Frontal cortex (tissue), 4 donors: Measurements from ENCODE around the gene KHDC1. TPM values are rescaled to one million over a fixed set of nuclear protein-coding genes. Genes with fewer than 3 reads are reported as not detected.
"Not testable (repeated sequence)": the region's sequence is repeated elsewhere in the genome, so short reads cannot be mapped to it uniquely, and the experiment has no call there.

Source experiments
- DNase-seq, 2 donors: peaks; one replicate each; pipeline ENCODE4 v3.0.0; 2012; ENCODE audit warnings: low spot score in 2 of 2
- FAIRE-seq: peaks from 2 replicates; lab custom pipeline; 2012; peaks lifted over from hg19 to GRCh38; lab: Jason Lieb, UNC
- small RNA-seq: library from RNA; depleted of rRNA; stranded (forward); fragments of <200 nt; gene quantifications from one replicate; pipeline ENCODE3, GENCODE V24; 2014
- total RNA-seq: library from RNA; depleted of rRNA; stranded (reverse); fragments of >200 nt; gene quantifications from one replicate; pipeline ENCODE4 v1.2.3, GENCODE V29; 2014
- donor health status: control.
- donor health status: control.
- donor health status: control.

Gene KHDC1
- total RNA-seq, 1 donor from 2014 or later: 2.9 TPM

GRCh38 chr6:73193302-73193701, 69.7 kb downstream of the KHDC1 start:
- FAIRE-seq: peak; percentile 39
- DNase-seq: not testable (repeated sequence)

Small RNA genes lying within 50 kb of the gene (small RNA-seq; reads per million reads assigned to genes)
- not detected for gene RPSAP41

Other genes with a start within 250 kb of the KHDC1 start
- gene KHDC1L, start 37.7 kb downstream of the KHDC1 start, total RNA-seq: 1.2 TPM
- gene DPPA5, start 91.1 kb upstream of the KHDC1 start, total RNA-seq: not detected
- 0.41 TPM for gene KHDC3L, start 99.5 kb upstream of the KHDC1 start, total RNA-seq
- not detected for gene OOEP, start 106.7 kb upstream of the KHDC1 start, total RNA-seq
- 0.41 TPM for gene DDX43, start 131.6 kb upstream of the KHDC1 start, total RNA-seq
- 1.2 TPM for gene CGAS, start 189.1 kb upstream of the KHDC1 start, total RNA-seq
- 19.6 TPM for gene MTO1, start 198.5 kb upstream of the KHDC1 start, total RNA-seq